ENCODE data around the gene ALPI.

- TF ChIP-seq, protein P1, sequence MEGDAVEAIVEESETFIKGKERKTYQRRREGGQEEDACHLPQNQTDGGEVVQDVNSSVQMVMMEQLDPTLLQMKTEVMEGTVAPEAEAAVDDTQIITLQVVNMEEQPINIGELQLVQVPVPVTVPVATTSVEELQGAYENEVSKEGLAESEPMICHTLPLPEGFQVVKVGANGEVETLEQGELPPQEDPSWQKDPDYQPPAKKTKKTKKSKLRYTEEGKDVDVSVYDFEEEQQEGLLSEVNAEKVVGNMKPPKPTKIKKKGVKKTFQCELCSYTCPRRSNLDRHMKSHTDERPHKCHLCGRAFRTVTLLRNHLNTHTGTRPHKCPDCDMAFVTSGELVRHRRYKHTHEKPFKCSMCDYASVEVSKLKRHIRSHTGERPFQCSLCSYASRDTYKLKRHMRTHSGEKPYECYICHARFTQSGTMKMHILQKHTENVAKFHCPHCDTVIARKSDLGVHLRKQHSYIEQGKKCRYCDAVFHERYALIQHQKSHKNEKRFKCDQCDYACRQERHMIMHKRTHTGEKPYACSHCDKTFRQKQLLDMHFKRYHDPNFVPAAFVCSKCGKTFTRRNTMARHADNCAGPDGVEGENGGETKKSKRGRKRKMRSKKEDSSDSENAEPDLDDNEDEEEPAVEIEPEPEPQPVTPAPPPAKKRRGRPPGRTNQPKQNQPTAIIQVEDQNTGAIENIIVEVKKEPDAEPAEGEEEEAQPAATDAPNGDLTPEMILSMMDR (IDR thresholded peaks at IDR 0.05): no peak
- TF ChIP-seq POLR2A (IDR thresholded peaks at IDR 0.05): no peak
Observed at GRCh38 chr2:232508251-232508650, 52.3 kb downstream of the ALPI start.

Measured in esophagus squamous epithelium (tissue), 4 donors.